ENCODE data around the gene CACNA1B. TPM values are rescaled to one million over a fixed set of nuclear protein-coding genes. Genes with fewer than 3 reads are reported as not detected.

Gene CACNA1B
- total and polyA plus RNA-seq, 9 of the 15 experiments (the other 6 are each of a cell fraction or from before 2014, with no cell fraction given), result 0.01 to 0.04 TPM; not detected in 7

DNA sequence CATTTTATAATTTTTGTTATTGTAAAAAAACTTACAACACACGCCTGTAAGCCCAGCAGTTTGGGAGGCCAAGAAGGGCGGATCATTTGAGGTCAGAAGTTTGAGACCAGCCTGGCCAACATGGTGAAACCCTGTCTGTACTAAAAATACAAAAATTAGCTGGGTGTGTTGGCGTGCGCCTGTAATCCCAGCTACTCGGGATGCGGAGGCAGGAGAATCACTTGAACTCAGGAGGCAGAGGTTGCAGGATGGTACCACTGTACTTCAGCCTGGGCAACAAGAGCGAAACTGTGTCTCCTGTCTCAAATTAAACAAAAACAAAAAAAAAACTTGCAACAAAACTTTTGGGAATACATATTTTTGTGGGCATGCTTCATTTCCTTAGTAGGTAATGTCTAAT, 164.6 kb downstream of the CACNA1B start (continued):
- TF ChIP-seq, protein P1, sequence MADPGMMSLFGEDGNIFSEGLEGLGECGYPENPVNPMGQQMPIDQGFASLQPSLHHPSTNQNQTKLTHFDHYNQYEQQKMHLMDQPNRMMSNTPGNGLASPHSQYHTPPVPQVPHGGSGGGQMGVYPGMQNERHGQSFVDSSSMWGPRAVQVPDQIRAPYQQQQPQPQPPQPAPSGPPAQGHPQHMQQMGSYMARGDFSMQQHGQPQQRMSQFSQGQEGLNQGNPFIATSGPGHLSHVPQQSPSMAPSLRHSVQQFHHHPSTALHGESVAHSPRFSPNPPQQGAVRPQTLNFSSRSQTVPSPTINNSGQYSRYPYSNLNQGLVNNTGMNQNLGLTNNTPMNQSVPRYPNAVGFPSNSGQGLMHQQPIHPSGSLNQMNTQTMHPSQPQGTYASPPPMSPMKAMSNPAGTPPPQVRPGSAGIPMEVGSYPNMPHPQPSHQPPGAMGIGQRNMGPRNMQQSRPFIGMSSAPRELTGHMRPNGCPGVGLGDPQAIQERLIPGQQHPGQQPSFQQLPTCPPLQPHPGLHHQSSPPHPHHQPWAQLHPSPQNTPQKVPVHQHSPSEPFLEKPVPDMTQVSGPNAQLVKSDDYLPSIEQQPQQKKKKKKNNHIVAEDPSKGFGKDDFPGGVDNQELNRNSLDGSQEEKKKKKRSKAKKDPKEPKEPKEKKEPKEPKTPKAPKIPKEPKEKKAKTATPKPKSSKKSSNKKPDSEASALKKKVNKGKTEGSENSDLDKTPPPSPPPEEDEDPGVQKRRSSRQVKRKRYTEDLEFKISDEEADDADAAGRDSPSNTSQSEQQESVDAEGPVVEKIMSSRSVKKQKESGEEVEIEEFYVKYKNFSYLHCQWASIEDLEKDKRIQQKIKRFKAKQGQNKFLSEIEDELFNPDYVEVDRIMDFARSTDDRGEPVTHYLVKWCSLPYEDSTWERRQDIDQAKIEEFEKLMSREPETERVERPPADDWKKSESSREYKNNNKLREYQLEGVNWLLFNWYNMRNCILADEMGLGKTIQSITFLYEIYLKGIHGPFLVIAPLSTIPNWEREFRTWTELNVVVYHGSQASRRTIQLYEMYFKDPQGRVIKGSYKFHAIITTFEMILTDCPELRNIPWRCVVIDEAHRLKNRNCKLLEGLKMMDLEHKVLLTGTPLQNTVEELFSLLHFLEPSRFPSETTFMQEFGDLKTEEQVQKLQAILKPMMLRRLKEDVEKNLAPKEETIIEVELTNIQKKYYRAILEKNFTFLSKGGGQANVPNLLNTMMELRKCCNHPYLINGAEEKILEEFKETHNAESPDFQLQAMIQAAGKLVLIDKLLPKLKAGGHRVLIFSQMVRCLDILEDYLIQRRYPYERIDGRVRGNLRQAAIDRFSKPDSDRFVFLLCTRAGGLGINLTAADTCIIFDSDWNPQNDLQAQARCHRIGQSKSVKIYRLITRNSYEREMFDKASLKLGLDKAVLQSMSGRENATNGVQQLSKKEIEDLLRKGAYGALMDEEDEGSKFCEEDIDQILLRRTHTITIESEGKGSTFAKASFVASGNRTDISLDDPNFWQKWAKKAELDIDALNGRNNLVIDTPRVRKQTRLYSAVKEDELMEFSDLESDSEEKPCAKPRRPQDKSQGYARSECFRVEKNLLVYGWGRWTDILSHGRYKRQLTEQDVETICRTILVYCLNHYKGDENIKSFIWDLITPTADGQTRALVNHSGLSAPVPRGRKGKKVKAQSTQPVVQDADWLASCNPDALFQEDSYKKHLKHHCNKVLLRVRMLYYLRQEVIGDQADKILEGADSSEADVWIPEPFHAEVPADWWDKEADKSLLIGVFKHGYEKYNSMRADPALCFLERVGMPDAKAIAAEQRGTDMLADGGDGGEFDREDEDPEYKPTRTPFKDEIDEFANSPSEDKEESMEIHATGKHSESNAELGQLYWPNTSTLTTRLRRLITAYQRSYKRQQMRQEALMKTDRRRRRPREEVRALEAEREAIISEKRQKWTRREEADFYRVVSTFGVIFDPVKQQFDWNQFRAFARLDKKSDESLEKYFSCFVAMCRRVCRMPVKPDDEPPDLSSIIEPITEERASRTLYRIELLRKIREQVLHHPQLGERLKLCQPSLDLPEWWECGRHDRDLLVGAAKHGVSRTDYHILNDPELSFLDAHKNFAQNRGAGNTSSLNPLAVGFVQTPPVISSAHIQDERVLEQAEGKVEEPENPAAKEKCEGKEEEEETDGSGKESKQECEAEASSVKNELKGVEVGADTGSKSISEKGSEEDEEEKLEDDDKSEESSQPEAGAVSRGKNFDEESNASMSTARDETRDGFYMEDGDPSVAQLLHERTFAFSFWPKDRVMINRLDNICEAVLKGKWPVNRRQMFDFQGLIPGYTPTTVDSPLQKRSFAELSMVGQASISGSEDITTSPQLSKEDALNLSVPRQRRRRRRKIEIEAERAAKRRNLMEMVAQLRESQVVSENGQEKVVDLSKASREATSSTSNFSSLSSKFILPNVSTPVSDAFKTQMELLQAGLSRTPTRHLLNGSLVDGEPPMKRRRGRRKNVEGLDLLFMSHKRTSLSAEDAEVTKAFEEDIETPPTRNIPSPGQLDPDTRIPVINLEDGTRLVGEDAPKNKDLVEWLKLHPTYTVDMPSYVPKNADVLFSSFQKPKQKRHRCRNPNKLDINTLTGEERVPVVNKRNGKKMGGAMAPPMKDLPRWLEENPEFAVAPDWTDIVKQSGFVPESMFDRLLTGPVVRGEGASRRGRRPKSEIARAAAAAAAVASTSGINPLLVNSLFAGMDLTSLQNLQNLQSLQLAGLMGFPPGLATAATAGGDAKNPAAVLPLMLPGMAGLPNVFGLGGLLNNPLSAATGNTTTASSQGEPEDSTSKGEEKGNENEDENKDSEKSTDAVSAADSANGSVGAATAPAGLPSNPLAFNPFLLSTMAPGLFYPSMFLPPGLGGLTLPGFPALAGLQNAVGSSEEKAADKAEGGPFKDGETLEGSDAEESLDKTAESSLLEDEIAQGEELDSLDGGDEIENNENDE (IDR thresholded peaks at IDR 0.05; ENCODE audit: low read depth, low read length), result no peak
- TF ChIP-seq DMBX1 (CRISPR knock-in tag; IDR thresholded peaks at IDR 0.05; ENCODE audit: borderline replicate concordance), result no peak
